CD4-positive, alpha-beta T cell (primary cell): ENCODE results near the gene S100A6. TPM values are rescaled to one million over a fixed set of nuclear protein-coding genes. Genes with fewer than 3 reads are reported as not detected.

ENCODE experiments used
- ATAC-seq: fragments of 200-7000 bp; cut with Tn5 transposase; one replicate; pipeline ENCODE4 v1.10.0; 2022; ENCODE audit warnings: mild to moderate bottlenecking; ENCODE audit not compliant: poor library complexity
- CTCF ChIA-PET: fragments of 350-600 bp; sonication (Branson Sonifier 250); formaldehyde crosslinking; loops from one replicate; lab custom pipeline; 2021; ENCODE audit warnings: antibody characterized with exemption, inconsistent platforms; lab: Charles Lee
- POLR2A ChIA-PET: fragments of 350-600 bp; sonication (Branson Sonifier 250); formaldehyde crosslinking; loops from one replicate; lab custom pipeline; 2021; ENCODE audit warnings: antibody characterized with exemption, inconsistent platforms; lab: Charles Lee
- DNase-seq, 14 experiments: peaks; one replicate each; pipeline ENCODE4 v3.0.0-alpha.2; 2013 to 2020; ENCODE audit warnings: mixed read lengths in 2 of 14
- H3K27ac ChIP-seq, 2 donors: one replicate each; pipeline versions ENCODE4 v1.5.1 to v1.7.0; 2013; ENCODE audit warnings: low read length in 2 of 2, low read depth in 1 of 2, mild to moderate bottlenecking in 1 of 2
- H3K27me3 ChIP-seq, 2 experiments: 1 replicate in 1 of 2; 2 replicates in 1 of 2; pipeline versions ENCODE4 v1.6.1 to v1.7.0; 2013; ENCODE audit warnings: low read length in 2 of 2, control low read depth in 1 of 2, mild to moderate bottlenecking in 1 of 2, moderate library complexity in 1 of 2; ENCODE audit not compliant: insufficient read depth in 2 of 2, control insufficient read depth in 1 of 2
- H3K36me3 ChIP-seq: one replicate; pipeline ENCODE4 v1.6.1; 2013; ENCODE audit warnings: low read length, control low read depth; ENCODE audit not compliant: insufficient read depth
- H3K4me1 ChIP-seq: one replicate; pipeline ENCODE4 v1.6.1; 2013; ENCODE audit warnings: low read length, control low read depth; ENCODE audit not compliant: insufficient read depth
- H3K4me3 ChIP-seq: one replicate; pipeline ENCODE4 v1.5.1; 2013; ENCODE audit warnings: mild to moderate bottlenecking, low read length, moderate library complexity
- H3K9me3 ChIP-seq, 2 experiments: 1 replicate in 1 of 2; 2 replicates in 1 of 2; pipeline versions ENCODE4 v1.6.1 to v1.7.0; 2013; ENCODE audit warnings: low read length in 2 of 2, mild to moderate bottlenecking in 2 of 2, control low read depth in 1 of 2, moderate library complexity in 1 of 2; ENCODE audit not compliant: control insufficient read depth in 1 of 2, insufficient read depth in 1 of 2
- H3K27ac Mint-ChIP-seq: one replicate; pipeline ENCODE4 v1.8.0; 2020; ENCODE audit warnings: mixed read lengths
- H3K27me3 Mint-ChIP-seq: one replicate; pipeline ENCODE4 v1.8.0; 2021; ENCODE audit warnings: mixed read lengths
- H3K36me3 Mint-ChIP-seq: one replicate; pipeline ENCODE4 v1.8.0; 2021; ENCODE audit warnings: low read depth, mixed read lengths
- H3K4me1 Mint-ChIP-seq: one replicate; pipeline ENCODE4 v1.8.0; 2021; ENCODE audit warnings: low read depth, mixed read lengths
- H3K4me3 Mint-ChIP-seq: one replicate; pipeline ENCODE4 v1.8.0; 2020; ENCODE audit warnings: mild to moderate bottlenecking, mixed read lengths
- H3K9me3 Mint-ChIP-seq: one replicate; pipeline ENCODE4 v1.8.0; 2020; ENCODE audit warnings: mixed read lengths
- CTCF ChIP-seq: fragments of 200-600 bp; IDR thresholded peaks from one replicate; pipeline ENCODE4 v1.8.0; 2022; ENCODE audit warnings: antibody characterized with exemption, mild to moderate bottlenecking
- intact Hi-C, 2 experiments: fragments of 100-400 bp; cut with DNase I in 1 of 2; cut with micrococcal nuclease in 1 of 2; formaldehyde crosslinking; loops; one replicate each; pipeline versions ENCODE4 v1.15.1 to v1.9.0; 2023 to 2025; cut with DNase I, micrococcal nuclease
- total RNA-seq, 174 experiments: library from RNA in 2 of 174; stranded (reverse) in 2 of 174; gene quantifications; one replicate each; pipeline ENCODE4 v1.2.3 and lab custom pipeline; 2021 to 2026

S100A6 gene
- total RNA-seq, 2 experiments from 2014 or later = 172 to 175 TPM

- intact Hi-C loops = no loop called here
- peaks cover 3% of the 10 kb centered on the region for H3K4me1 ChIP-seq
- H3K4me3 ChIP-seq = no peak overlapping the region
- DNase-seq (no peak), ATAC-seq (no peak)
- Mint-ChIP-seq H3K27ac (no peak overlapping the region), H3K27me3 (no peaks in the 10 kb centered on the region), H3K4me3 (no peak overlapping the region), H3K9me3 (no peaks in the 10 kb centered on the region), H3K4me1 (no peaks in the 10 kb centered on the region), H3K36me3 (no peaks in the 10 kb centered on the region)
- no peaks in the 10 kb centered on the region for H3K36me3 ChIP-seq
- H3K27ac ChIP-seq = no peak overlapping the region
- TF ChIP-seq CTCF = no peak
- H3K27me3 ChIP-seq = no peaks in the 10 kb centered on the region
- H3K9me3 ChIP-seq = no peaks in the 10 kb centered on the region
- ChIA-PET CTCF (interaction anchor here (0.6 kb wide), 1 partner anchor 38 kb away, joined by 5 read pairs; no protein-coding TSS in a partner anchor), POLR2A (interaction anchor here (0.7 to 1.0 kb wide), 2 partner anchors 11 to 12 kb away, joined by 3 read pairs; partner anchors contain the start of gene S100A4)
Observed at GRCh38 chr1:153557877-153558276, 22.1 kb upstream of the S100A6 start.

GRCh38 chr1:153556348-153556747 lies 20.6 kb upstream of the S100A6 start:
- Histone ChIP-seq H3K36me3 (no peaks in the 10 kb centered on the region), H3K9me3 (no peaks in the 10 kb centered on the region), H3K27ac (no peak overlapping the region), H3K4me3 (no peak overlapping the region), H3K27me3 (no peaks in the 10 kb centered on the region), H3K4me1 (peaks cover 3% of the 10 kb centered on the region)
- H3K4me3 Mint-ChIP-seq = no peak overlapping the region
- no peaks in the 10 kb centered on the region for H3K4me1 Mint-ChIP-seq
- CTCF ChIA-PET = interaction anchor here (0.7 kb wide), 1 partner anchor 103 kb away, joined by 4 read pairs; no protein-coding TSS in a partner anchor
- intact Hi-C loops = no loop called here
- H3K27ac Mint-ChIP-seq = no peak overlapping the region
- POLR2A ChIA-PET = no interaction called here
- no peaks in the 10 kb centered on the region for H3K27me3 Mint-ChIP-seq
- ATAC-seq (no peak), DNase-seq (no peak)
- no peaks in the 10 kb centered on the region for H3K9me3 Mint-ChIP-seq
- TF ChIP-seq CTCF = no peak
- H3K36me3 Mint-ChIP-seq = no peaks in the 10 kb centered on the region

- no peaks in the 10 kb centered on the region for H3K9me3 ChIP-seq
- H3K4me1 ChIP-seq = peaks cover 11% of the 10 kb centered on the region
- Mint-ChIP-seq H3K9me3 (no peaks in the 10 kb centered on the region), H3K4me1 (peaks cover under 1% of the 10 kb centered on the region), H3K27me3 (no peaks in the 10 kb centered on the region), H3K36me3 (no peaks in the 10 kb centered on the region), H3K4me3 (no peak overlapping the region), H3K27ac (no peak overlapping the region)
- intact Hi-C loops = no loop called here
- H3K4me3 ChIP-seq = no peak overlapping the region
- ChIA-PET POLR2A (interaction anchor here (2.0 to 2.2 kb wide), 2 partner anchors 9 to 20 kb away, joined by 5 to 10 read pairs; partner anchors contain the start of gene S100A4), CTCF (interaction anchor here (1.6 kb wide), 1 partner anchor 14 kb away, joined by 3 read pairs; no protein-coding TSS in a partner anchor)
- no peaks in the 10 kb centered on the region for H3K27me3 ChIP-seq
- no peak for ATAC-seq
- H3K27ac ChIP-seq = no peak overlapping the region
- H3K36me3 ChIP-seq = no peaks in the 10 kb centered on the region
- no peak for TF ChIP-seq CTCF
- peak in 1 of 14 experiments; percentile 46 for DNase-seq
Observed at GRCh38 chr1:153553830-153554541, 18.2 kb upstream of the S100A6 start.
